HG02678 (cell line): ENCODE results near the gene ARNT2.

Experiments
- ATAC-seq: cut with Tn5 transposase; IDR thresholded peaks from one replicate; pipeline ENCODE4 v1.9.1; 2021; ENCODE audit warnings: mild to moderate bottlenecking, moderate library complexity; ENCODE audit not compliant: unreplicated experiment

Gene ARNT2

GRCh38 chr15:80590761-80591355, 186.7 kb downstream of the ARNT2 start:
- no peak for ATAC-seq

- no peak for ATAC-seq
Observed at GRCh38 chr15:80591471-80591870, 187.3 kb downstream of the ARNT2 start.

- no peak for ATAC-seq
Observed at GRCh38 chr15:80591938-80592825, 188.0 kb downstream of the ARNT2 start.

GRCh38 chr15:80593486-80594030, 189.4 kb downstream of the ARNT2 start:
- ATAC-seq = no peak

GRCh38 chr15:80594091-80594889, 190.1 kb downstream of the ARNT2 start:
- no peak for ATAC-seq

- no peak for ATAC-seq
Observed at GRCh38 chr15:80595396-80595795, 191.2 kb downstream of the ARNT2 start.

- no peak for ATAC-seq
Observed at GRCh38 chr15:80596521-80596976, 192.4 kb downstream of the ARNT2 start.

- ATAC-seq = no peak
Observed at GRCh38 chr15:80597076-80597475, 192.9 kb downstream of the ARNT2 start.

GRCh38 chr15:80599359-80599758, 195.2 kb downstream of the ARNT2 start:
- ATAC-seq = no peak

- ATAC-seq = no peak
Observed at GRCh38 chr15:80600626-80601025, 196.4 kb downstream of the ARNT2 start.

GRCh38 chr15:80601256-80601655, 197.1 kb downstream of the ARNT2 start:
- ATAC-seq = no peak

- ATAC-seq = no peak
Observed at GRCh38 chr15:80604583-80605575, 200.7 kb downstream of the ARNT2 start.

GRCh38 chr15:80605591-80606150, 201.5 kb downstream of the ARNT2 start:
- ATAC-seq = no peak

GRCh38 chr15:80606511-80607071, 202.4 kb downstream of the ARNT2 start:
- ATAC-seq = no peak

GRCh38 chr15:80607287-80607980, 203.3 kb downstream of the ARNT2 start:
- no peak for ATAC-seq

- ATAC-seq = no peak
Observed at GRCh38 chr15:80608688-80609087, 204.5 kb downstream of the ARNT2 start.

GRCh38 chr15:80609091-80609490, 204.9 kb downstream of the ARNT2 start:
- ATAC-seq = no peak

GRCh38 chr15:80609512-80609946, 205.3 kb downstream of the ARNT2 start:
- no peak for ATAC-seq
